ENCODE measurements around the gene POLD4. TPM values are rescaled to one million over a fixed set of nuclear protein-coding genes. Genes with fewer than 3 reads are reported as not detected.

POLD4 gene
- total RNA-seq, 3 donors from 2014 or later = 130 to 266 (median 201) TPM

DNA sequence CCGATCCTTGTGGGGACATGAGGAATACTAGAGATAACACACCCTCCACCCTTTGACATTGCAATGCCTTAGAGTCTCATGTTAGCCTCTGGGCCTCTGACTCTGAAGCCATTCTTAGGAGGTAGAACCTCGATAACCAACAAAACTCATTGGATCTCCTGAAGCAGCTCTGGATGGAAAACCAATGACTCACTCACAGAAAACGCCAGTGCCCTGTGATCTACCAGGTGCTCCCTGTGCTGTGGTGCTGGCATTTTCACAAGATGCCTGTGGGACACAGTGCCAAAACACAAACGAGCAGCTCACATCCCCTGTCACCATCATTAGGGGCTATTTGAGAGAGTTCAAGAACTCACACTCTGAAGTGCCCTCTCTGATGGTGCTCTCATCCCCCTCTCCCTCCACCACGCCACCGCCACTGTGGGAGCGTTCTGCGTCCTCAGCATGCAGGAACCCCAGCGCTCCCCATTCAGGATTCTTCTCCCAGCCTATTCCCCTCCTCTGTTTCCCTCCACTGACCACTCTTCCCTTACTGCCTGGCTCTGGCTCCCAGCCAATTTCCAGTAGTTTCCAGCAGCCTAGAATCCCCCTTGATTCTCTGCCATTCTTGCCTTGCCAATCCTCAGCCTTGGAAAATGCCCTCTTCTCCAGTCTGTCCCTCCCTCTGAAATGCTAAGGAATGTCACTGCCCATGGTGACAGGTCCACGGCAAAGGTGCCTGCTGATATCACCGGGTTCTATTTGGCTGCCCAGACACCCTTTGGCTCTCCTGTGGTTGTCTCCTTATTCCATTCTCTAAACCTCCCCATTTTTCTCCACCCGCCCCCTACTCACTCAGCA is 4.7 kb upstream of the POLD4 start:
- peaks cover 35% of the 10 kb centered on the region for H3K4me1 ChIP-seq (ENCODE audit: low read depth)

GRCh38 chr11:67356864-67357561 is 3.7 kb upstream of the POLD4 start:
- H3K36me3 ChIP-seq (ENCODE audit: low read depth) = no peaks in the 10 kb centered on the region
- peak in 2 of 3 donors; percentile 76 for DNase-seq
- peak; percentile 81 for TF ChIP-seq CTCF (IDR thresholded peaks at IDR 0.05)
- no peak overlapping the region for H3K4me3 ChIP-seq
- intact Hi-C loops (cut with DNase I, micrococcal nuclease) = no loop called here
- ATAC-seq = peak; percentile 49
- H3K4me1 ChIP-seq (ENCODE audit: low read depth) = peaks cover 42% of the 10 kb centered on the region
- H3K9me3 ChIP-seq = no peaks in the 10 kb centered on the region

More for the DNA sequence above, 4.7 kb upstream of the POLD4 start:
- TF ChIP-seq CTCF (IDR thresholded peaks at IDR 0.05) = no peak
- ATAC-seq (no peak), DNase-seq (peak in 2 of 3 donors; percentile 10 to 22)
- no peaks in the 10 kb centered on the region for H3K36me3 ChIP-seq (ENCODE audit: low read depth)
- H3K9me3 ChIP-seq = no peaks in the 10 kb centered on the region
- H3K4me3 ChIP-seq = no peak overlapping the region
- intact Hi-C loops (cut with DNase I, micrococcal nuclease) = no loop called here

DNA sequence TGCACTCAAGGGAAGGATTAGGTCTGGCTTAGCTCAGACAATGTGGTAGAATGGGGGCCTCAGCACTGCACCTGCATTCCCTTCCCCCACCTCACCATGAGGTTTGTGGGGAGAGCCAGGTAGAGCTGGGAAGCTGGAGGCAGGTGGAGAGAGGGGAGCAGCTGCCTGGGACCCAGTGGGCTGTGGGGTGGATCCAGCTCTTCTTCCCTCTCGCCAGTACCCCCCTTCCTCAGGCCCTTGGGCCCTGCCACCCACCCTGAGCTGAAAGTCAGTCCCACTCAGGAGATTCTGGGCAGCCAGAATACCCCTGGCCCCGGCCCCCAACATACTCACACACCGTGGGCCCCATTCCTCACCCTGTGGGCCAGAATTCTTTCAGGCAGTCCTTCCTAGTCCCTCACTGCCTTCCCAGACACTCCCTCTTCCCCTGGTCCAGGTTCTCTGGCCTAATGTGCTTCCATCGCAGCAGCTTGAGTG is 3.1 kb upstream of the POLD4 start:
- DNase-seq = peak in 2 of 3 donors; percentile 54 to 64
- no peak overlapping the region for H3K4me3 ChIP-seq
- TF ChIP-seq CTCF (IDR thresholded peaks at IDR 0.05) = no peak
- no peak for ATAC-seq
- H3K9me3 ChIP-seq = no peaks in the 10 kb centered on the region
- H3K36me3 ChIP-seq (ENCODE audit: low read depth) = no peaks in the 10 kb centered on the region
- peaks cover 47% of the 10 kb centered on the region for H3K4me1 ChIP-seq (ENCODE audit: low read depth)
- intact Hi-C loops (cut with DNase I, micrococcal nuclease) = no loop called here

- no peak overlapping the region for H3K4me3 ChIP-seq
- no peak for TF ChIP-seq CTCF (IDR thresholded peaks at IDR 0.05)
- intact Hi-C loops (cut with DNase I, micrococcal nuclease) = no loop called here
- DNase-seq (peak; percentile 42 to 53 (median 49)), ATAC-seq (peak; percentile 8)
- H3K9me3 ChIP-seq = no peaks in the 10 kb centered on the region
- peaks cover 53% of the 10 kb centered on the region for H3K4me1 ChIP-seq (ENCODE audit: low read depth)
- no peaks in the 10 kb centered on the region for H3K36me3 ChIP-seq (ENCODE audit: low read depth)
Observed at GRCh38 chr11:67355794-67356386, 2.5 kb upstream of the POLD4 start.

DNA sequence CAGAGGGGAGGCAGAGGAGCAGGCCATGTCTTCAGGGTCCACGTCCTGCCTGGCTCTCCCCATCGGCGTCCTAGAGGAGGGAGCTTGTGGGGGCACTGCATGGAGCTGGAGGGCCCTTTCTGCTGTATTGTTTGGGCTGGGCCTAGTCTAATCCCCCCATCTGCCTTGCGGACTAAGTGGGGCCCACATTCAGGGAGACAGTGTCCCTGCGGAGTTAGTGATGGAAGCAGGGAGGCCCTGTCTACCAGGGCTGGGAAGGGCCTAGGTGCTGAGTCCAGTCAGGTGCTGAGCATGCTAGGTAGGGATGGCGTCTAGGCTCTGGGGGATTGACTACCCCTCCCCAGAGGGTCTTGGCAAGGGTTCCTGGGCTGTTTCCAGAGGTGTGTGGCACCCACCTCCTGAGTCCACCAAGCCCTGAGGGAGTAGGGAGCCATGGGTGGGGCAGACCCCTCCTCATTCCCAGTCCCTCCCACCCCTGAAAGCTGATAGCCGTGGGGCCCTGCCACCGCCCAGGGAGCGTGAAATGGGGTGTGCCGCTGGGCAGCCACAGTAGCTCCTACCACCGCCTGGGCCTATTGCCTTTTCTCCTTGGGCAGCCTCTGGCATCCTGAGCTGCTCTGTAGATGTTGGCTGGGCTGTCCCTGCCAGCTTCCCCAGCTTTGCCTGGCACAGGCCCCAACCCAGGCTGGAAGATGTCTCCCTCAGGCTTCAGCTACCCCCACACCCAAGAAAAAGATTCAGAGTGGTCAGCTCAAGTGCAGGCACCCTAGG is 1.9 kb upstream of the POLD4 start:
- H3K36me3 ChIP-seq (ENCODE audit: low read depth) = no peaks in the 10 kb centered on the region
- ATAC-seq (no peak), DNase-seq (peak; percentile 45 to 65 (median 63))
- peaks cover 57% of the 10 kb centered on the region for H3K4me1 ChIP-seq (ENCODE audit: low read depth)
- H3K9me3 ChIP-seq = no peaks in the 10 kb centered on the region
- intact Hi-C loops (cut with DNase I, micrococcal nuclease) = no loop called here
- no peak overlapping the region for H3K4me3 ChIP-seq
- no peak for TF ChIP-seq CTCF (IDR thresholded peaks at IDR 0.05)
